ENCODE measurements around the gene RASGRF1.

DNA sequence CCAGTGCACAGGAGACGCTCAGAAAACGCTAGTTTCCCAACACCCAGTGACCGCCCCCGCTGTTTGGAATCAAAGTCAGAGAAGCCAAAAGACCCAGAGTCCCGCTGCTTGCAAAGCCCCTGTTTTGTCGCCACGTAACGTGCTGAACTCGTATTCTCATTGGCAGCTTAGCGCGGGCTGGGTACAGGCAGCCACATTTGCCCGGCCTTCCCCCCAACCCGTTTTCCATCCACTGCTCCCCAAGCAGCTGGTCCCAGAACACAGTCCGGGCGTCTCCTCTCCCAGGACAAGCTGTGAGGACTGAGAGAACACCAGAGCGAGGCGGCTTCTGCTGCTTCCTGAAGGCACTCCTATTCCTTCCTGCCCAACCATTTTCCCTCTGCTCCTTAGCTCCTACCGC is 54.8 kb downstream of the RASGRF1 start:
- TF ChIP-seq SUZ12 (IDR thresholded peaks at IDR 0.05) (no peak), BHLHE40 (IDR thresholded peaks at IDR 0.05; ENCODE audit: borderline replicate concordance) (no peak), SP1 (IDR thresholded peaks at IDR 0.05) (no peak), L3MBTL2 (conservative IDR thresholded peaks at IDR 0.05) (no peak), LEF1 (IDR thresholded peaks at IDR 0.05; ENCODE audit: borderline replicate concordance) (no peak), ARNT (IDR thresholded peaks at IDR 0.05) (no peak), FOXA1 (IDR thresholded peaks at IDR 0.05) (no peak), ELF4 (IDR thresholded peaks at IDR 0.05) (no peak), FOXK2 (IDR thresholded peaks at IDR 0.05) (no peak), FOXM1 (IDR thresholded peaks at IDR 0.05; ENCODE audit: borderline replicate concordance) (no peak), HDGF (IDR thresholded peaks at IDR 0.05; ENCODE audit: borderline replicate concordance) (no peak), NFRKB (IDR thresholded peaks at IDR 0.05) (no peak), TARDBP (IDR thresholded peaks at IDR 0.05) (no peak)
- TF ChIP-seq, protein P1, sequence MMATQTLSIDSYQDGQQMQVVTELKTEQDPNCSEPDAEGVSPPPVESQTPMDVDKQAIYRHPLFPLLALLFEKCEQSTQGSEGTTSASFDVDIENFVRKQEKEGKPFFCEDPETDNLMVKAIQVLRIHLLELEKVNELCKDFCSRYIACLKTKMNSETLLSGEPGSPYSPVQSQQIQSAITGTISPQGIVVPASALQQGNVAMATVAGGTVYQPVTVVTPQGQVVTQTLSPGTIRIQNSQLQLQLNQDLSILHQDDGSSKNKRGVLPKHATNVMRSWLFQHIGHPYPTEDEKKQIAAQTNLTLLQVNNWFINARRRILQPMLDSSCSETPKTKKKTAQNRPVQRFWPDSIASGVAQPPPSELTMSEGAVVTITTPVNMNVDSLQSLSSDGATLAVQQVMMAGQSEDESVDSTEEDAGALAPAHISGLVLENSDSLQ (IDR thresholded peaks at IDR 0.05), result no peak
